ENCODE data around the gene PLXNB2. TPM values are rescaled to one million over a fixed set of nuclear protein-coding genes. Genes with fewer than 3 reads are reported as not detected.
A peak's percentile ranks its signal among the peaks of the same experiment; 100 is the strongest.

The PLXNB2 gene
- total and polyA plus RNA-seq, 2 experiments from 2014 or later = 83.2 to 195 TPM

GRCh38 chr22:50301581-50301991 is 5.9 kb downstream of the PLXNB2 start:
- H3K4me3 ChIP-seq = no peak overlapping the region
- peaks cover 57% of the 10 kb centered on the region for H3K4me1 ChIP-seq (ENCODE audit: low read depth)
- no peaks in the 10 kb centered on the region for H3K36me3 ChIP-seq
- no peaks in the 10 kb centered on the region for H3K27me3 ChIP-seq
- no peaks in the 10 kb centered on the region for H3K9me3 ChIP-seq (ENCODE audit: low read depth)
- peak in 1 of 2 donors; percentile 17 for DNase-seq (ENCODE audit: low read depth in 1 of 2, low spot score in 1 of 2)
- peak overlapping the region; percentile 61 for H3K27ac ChIP-seq
- TF ChIP-seq CTCF (IDR thresholded peaks at IDR 0.05; ENCODE audit: low read depth, low read length) = no peak

GRCh38 chr22:50300620-50301257 is 6.7 kb downstream of the PLXNB2 start:
- Histone ChIP-seq H3K36me3 (no peaks in the 10 kb centered on the region), H3K4me3 (no peak overlapping the region), H3K27ac (no peak overlapping the region), H3K4me1 (ENCODE audit: low read depth) (peaks cover 55% of the 10 kb centered on the region), H3K9me3 (ENCODE audit: low read depth) (no peaks in the 10 kb centered on the region), H3K27me3 (no peaks in the 10 kb centered on the region)
- no peak for TF ChIP-seq CTCF (IDR thresholded peaks at IDR 0.05; ENCODE audit: low read depth, low read length)
- DNase-seq (ENCODE audit: low read depth in 1 of 2, low spot score in 1 of 2) = no peak

GRCh38 chr22:50299785-50300619 is 7.4 kb downstream of the PLXNB2 start:
- Histone ChIP-seq H3K27me3 (no peaks in the 10 kb centered on the region), H3K36me3 (no peaks in the 10 kb centered on the region), H3K4me3 (peak overlapping the region; percentile 16), H3K27ac (no peak overlapping the region), H3K4me1 (ENCODE audit: low read depth) (peaks cover 49% of the 10 kb centered on the region), H3K9me3 (ENCODE audit: low read depth) (no peaks in the 10 kb centered on the region)
- TF ChIP-seq CTCF (IDR thresholded peaks at IDR 0.05; ENCODE audit: low read depth, low read length) = no peak
- DNase-seq (ENCODE audit: low read depth in 1 of 2, low spot score in 1 of 2) = peak in 1 of 2 donors; percentile 44

- TF ChIP-seq CTCF (IDR thresholded peaks at IDR 0.05; ENCODE audit: low read depth, low read length) = no peak
- no peaks in the 10 kb centered on the region for H3K36me3 ChIP-seq
- H3K27me3 ChIP-seq = no peaks in the 10 kb centered on the region
- peak overlapping the region; percentile 16 for H3K4me3 ChIP-seq
- peaks cover 41% of the 10 kb centered on the region for H3K4me1 ChIP-seq (ENCODE audit: low read depth)
- H3K27ac ChIP-seq = no peak overlapping the region
- no peaks in the 10 kb centered on the region for H3K9me3 ChIP-seq (ENCODE audit: low read depth)
- no peak for DNase-seq (ENCODE audit: low read depth in 1 of 2, low spot score in 1 of 2)
Observed at GRCh38 chr22:50298937-50299784, 8.3 kb downstream of the PLXNB2 start.

GRCh38 chr22:50298266-50298637 is 9.2 kb downstream of the PLXNB2 start:
- H3K9me3 ChIP-seq (ENCODE audit: low read depth) = no peaks in the 10 kb centered on the region
- DNase-seq (ENCODE audit: low read depth in 1 of 2, low spot score in 1 of 2) = no peak
- H3K36me3 ChIP-seq = no peaks in the 10 kb centered on the region
- no peak overlapping the region for H3K27ac ChIP-seq
- TF ChIP-seq CTCF (IDR thresholded peaks at IDR 0.05; ENCODE audit: low read depth, low read length) = no peak
- no peaks in the 10 kb centered on the region for H3K27me3 ChIP-seq
- no peak overlapping the region for H3K4me3 ChIP-seq
- peaks cover 39% of the 10 kb centered on the region for H3K4me1 ChIP-seq (ENCODE audit: low read depth)

Measured in cardiac muscle cell (in vitro differentiated cells and primary cell).